Suprapubic skin (tissue), 4 donors: Measurements from ENCODE around the gene THRB. TPM values are rescaled to one million over a fixed set of nuclear protein-coding genes. Genes with fewer than 3 reads are reported as not detected.

Experiments used
- DNase-seq, 2 donors: peaks; one replicate each; pipeline ENCODE4 v3.0.0-alpha.2; 2019; ENCODE audit warnings: low spot score in 2 of 2
- H3K27ac ChIP-seq: fragments of 200-600 bp; sonication (generic); one replicate; pipeline ENCODE4 v1.5.1; 2019
- H3K27me3 ChIP-seq: fragments of 200-600 bp; sonication (generic); one replicate; pipeline ENCODE4 v1.5.1; 2019
- H3K36me3 ChIP-seq: fragments of 200-600 bp; sonication (generic); one replicate; pipeline ENCODE4 v1.5.1; 2019
- H3K4me1 ChIP-seq: fragments of 200-600 bp; sonication (generic); one replicate; pipeline ENCODE4 v1.5.1; 2019
- H3K4me3 ChIP-seq: fragments of 200-600 bp; sonication (generic); one replicate; pipeline ENCODE4 v1.5.1; 2019; ENCODE audit warnings: mild to moderate bottlenecking
- H3K9me3 ChIP-seq: fragments of 200-600 bp; sonication (generic); one replicate; pipeline ENCODE4 v1.5.1; 2019
- EP300 ChIP-seq: sonication (generic); formaldehyde crosslinking; IDR thresholded peaks from one replicate; pipeline ENCODE4 v1.6.1; 2017; ENCODE audit warnings: antibody characterized with exemption
- POLR2A ChIP-seq, 2 donors: fragments of 450-650 bp; IDR thresholded peaks; one replicate each; pipeline ENCODE4 v1.6.1; 2017; ENCODE audit warnings: antibody characterized with exemption in 2 of 2, mild to moderate bottlenecking in 2 of 2, moderate library complexity in 2 of 2
- POLR2AphosphoS5 ChIP-seq, 3 donors: sonication (generic); formaldehyde crosslinking; IDR thresholded peaks; one replicate each; pipeline ENCODE4 v1.6.1; 2017; ENCODE audit warnings: antibody characterized with exemption in 3 of 3
- WGBS: methylation state at CpG from one replicate; pipeline ENCODE4 v1.1.5; 2018; 5-methylcytosine and 5-hydroxymethylcytosine counted together
- total RNA-seq, 4 donors: library from RNA; depleted of rRNA; stranded (reverse); fragments of >200 nt; gene quantifications; one replicate each; pipeline ENCODE4 v1.1.0, GENCODE V29; 2016
- TF ChIP-seq, protein P1 (sequence below), 2 donors: fragments of 200-600 bp in 1 of 2; fragments of 450-650 bp in 1 of 2; sonication (generic) in 1 of 2; IDR thresholded peaks; one replicate each; pipeline ENCODE4 v1.5.1; 2016 to 2019; ENCODE audit warnings: antibody characterized with exemption in 2 of 2, mild to moderate bottlenecking in 1 of 2, moderate library complexity in 1 of 2

Gene THRB
- total RNA-seq, 4 donors from 2014 or later, result 16.6 to 32.9 (median 24.4) TPM

DNA sequence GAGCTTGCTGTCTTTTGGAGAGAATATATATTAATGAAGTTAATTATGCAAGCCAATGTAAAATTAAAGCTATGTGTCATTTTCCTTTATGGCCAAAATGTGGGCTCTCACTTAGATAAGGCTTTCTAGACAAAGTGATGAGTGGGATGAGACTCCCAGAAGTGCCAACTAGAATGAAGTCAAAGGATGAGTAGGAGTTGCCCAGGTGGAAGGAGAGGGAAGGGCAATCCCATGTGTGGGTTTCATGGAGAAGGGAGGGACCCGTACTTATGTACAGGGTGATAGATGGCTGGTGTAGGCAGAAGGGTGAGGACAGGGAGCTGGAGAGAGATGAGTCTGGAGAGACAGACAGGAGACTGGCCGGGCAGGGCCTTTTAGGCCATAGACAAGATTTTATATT lies 239.2 kb downstream of the THRB start:
- no peak for DNase-seq
- Histone ChIP-seq H3K27ac (no peak overlapping the region), H3K36me3 (no peaks in the 10 kb centered on the region), H3K4me1 (no peaks in the 10 kb centered on the region), H3K27me3 (no peaks in the 10 kb centered on the region), H3K9me3 (no peaks in the 10 kb centered on the region), H3K4me3 (no peak overlapping the region)
- 92% methylated on average over 2 of the region's 2 CpGs for WGBS
- TF ChIP-seq POLR2A (IDR thresholded peaks at IDR 0.05) (no peak), POLR2AphosphoS5 (IDR thresholded peaks at IDR 0.05) (no peak), EP300 (no peak)
- TF ChIP-seq, protein P1, sequence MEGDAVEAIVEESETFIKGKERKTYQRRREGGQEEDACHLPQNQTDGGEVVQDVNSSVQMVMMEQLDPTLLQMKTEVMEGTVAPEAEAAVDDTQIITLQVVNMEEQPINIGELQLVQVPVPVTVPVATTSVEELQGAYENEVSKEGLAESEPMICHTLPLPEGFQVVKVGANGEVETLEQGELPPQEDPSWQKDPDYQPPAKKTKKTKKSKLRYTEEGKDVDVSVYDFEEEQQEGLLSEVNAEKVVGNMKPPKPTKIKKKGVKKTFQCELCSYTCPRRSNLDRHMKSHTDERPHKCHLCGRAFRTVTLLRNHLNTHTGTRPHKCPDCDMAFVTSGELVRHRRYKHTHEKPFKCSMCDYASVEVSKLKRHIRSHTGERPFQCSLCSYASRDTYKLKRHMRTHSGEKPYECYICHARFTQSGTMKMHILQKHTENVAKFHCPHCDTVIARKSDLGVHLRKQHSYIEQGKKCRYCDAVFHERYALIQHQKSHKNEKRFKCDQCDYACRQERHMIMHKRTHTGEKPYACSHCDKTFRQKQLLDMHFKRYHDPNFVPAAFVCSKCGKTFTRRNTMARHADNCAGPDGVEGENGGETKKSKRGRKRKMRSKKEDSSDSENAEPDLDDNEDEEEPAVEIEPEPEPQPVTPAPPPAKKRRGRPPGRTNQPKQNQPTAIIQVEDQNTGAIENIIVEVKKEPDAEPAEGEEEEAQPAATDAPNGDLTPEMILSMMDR (IDR thresholded peaks at IDR 0.05), result no peak

DNA sequence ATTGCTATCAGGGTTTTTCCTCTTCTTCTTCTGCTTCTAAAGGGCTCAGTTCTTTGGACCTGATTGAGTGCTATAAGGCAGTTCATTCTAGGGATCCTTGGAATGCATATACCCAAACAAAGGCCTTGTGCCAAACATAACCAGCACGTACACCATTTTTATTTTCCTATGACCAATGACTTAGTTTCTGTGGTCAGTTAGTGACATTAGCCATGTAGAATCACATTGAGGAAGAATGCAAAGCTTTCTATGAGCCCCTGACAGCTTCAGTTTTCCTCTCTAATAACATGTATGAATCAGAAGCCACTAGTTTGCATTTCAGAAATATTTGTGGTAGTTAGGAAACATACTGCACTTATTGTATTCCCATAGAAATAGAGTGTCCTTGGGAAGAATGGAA lies 240.0 kb downstream of the THRB start:
- Histone ChIP-seq H3K4me3 (no peak overlapping the region), H3K27ac (no peak overlapping the region), H3K4me1 (no peaks in the 10 kb centered on the region), H3K36me3 (no peaks in the 10 kb centered on the region), H3K9me3 (no peaks in the 10 kb centered on the region), H3K27me3 (no peaks in the 10 kb centered on the region)
- no peak for DNase-seq
- WGBS, result 77% methylated on average over 1 of the region's 1 CpG
- TF ChIP-seq, protein P1 (IDR thresholded peaks at IDR 0.05), result no peak

DNA sequence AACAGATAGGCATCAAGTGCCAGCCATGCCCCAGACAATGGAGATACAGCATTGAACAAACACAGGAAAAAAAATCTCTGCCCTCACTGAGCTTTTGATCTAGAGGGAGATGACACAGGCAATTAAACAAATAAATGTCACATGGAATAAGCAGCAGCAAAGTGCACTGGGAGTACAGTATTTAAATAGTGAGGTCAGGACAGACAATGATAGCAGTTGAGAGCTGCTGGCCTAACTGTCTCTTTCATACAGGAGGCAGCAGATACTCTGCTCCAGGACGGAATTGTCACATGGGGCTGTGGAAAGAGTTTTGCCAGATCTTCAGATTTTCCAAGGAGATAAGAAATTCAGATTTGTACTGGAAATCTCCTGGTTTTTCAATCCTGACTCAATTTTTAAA lies 241.3 kb downstream of the THRB start:
- no peak for DNase-seq
- H3K4me1 ChIP-seq, result no peaks in the 10 kb centered on the region
- no peaks in the 10 kb centered on the region for H3K36me3 ChIP-seq
- H3K27me3 ChIP-seq, result no peaks in the 10 kb centered on the region
- H3K27ac ChIP-seq, result no peak overlapping the region
- 70% methylated on average over 1 of the region's 1 CpG for WGBS
- H3K9me3 ChIP-seq, result no peaks in the 10 kb centered on the region
- H3K4me3 ChIP-seq, result no peak overlapping the region
- TF ChIP-seq POLR2A (IDR thresholded peaks at IDR 0.05), result no peak
- no peak for TF ChIP-seq EP300
- TF ChIP-seq, protein P1 (IDR thresholded peaks at IDR 0.05), result no peak
- no peak for TF ChIP-seq POLR2AphosphoS5 (IDR thresholded peaks at IDR 0.05)

DNA sequence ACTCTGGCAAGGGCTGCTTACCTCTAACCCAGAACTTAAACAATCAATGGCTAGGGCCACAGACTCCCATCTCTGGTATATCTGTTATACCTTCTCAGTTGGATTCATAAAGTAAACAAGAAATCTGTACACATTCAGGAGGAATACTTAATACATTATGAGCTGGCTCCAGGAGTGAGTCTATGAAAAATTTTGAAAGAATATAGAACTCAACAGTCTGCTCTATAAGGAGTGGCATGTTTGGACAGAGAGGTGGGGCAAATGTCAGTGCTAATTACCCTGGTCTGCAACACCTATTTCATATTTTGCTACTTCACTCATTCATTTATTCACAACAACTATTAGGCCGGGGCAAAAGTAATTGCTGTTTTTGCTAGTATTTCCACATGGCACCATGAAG lies 245.1 kb downstream of the THRB start:
- DNase-seq, result no peak
- 93% methylated on average over 1 of the region's 1 CpG for WGBS
- no peaks in the 10 kb centered on the region for H3K36me3 ChIP-seq
- H3K4me1 ChIP-seq, result no peaks in the 10 kb centered on the region
- H3K4me3 ChIP-seq, result no peak overlapping the region
- no peak overlapping the region for H3K27ac ChIP-seq
- TF ChIP-seq POLR2A (IDR thresholded peaks at IDR 0.05), result no peak
- TF ChIP-seq EP300, result no peak
- TF ChIP-seq, protein P1 (IDR thresholded peaks at IDR 0.05), result no peak
- TF ChIP-seq POLR2AphosphoS5 (IDR thresholded peaks at IDR 0.05), result no peak
- H3K9me3 ChIP-seq, result no peaks in the 10 kb centered on the region
- H3K27me3 ChIP-seq, result no peaks in the 10 kb centered on the region

DNA sequence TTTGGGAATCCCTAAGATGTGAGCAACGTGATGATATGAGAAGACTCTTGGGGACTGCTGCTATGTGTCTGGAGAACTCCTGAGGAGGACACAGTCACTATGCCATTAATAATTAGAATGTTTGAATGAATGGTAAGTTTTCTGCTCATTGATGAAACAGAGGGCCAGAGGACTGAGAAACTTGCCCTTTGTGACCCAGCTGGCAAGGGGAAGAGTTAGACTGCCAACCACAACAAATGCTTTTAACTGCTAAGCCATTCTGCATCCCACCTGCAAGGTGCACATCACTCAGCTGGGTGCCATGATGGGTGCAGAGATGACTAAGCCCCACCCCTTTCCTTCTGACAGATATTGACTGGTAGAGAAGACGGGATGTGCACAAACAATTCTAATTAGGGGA lies 249.6 kb downstream of the THRB start:
- no peaks in the 10 kb centered on the region for H3K36me3 ChIP-seq
- H3K4me3 ChIP-seq, result no peak overlapping the region
- no peak for DNase-seq
- peaks cover 16% of the 10 kb centered on the region for H3K4me1 ChIP-seq
- TF ChIP-seq, protein P1 (IDR thresholded peaks at IDR 0.05), result no peak
- TF ChIP-seq EP300 (no peak), POLR2AphosphoS5 (IDR thresholded peaks at IDR 0.05) (no peak), POLR2A (IDR thresholded peaks at IDR 0.05) (no peak)
- 93% methylated on average over 2 of the region's 2 CpGs for WGBS
- no peak overlapping the region for H3K27ac ChIP-seq
- no peaks in the 10 kb centered on the region for H3K27me3 ChIP-seq
- H3K9me3 ChIP-seq, result no peaks in the 10 kb centered on the region
